Measurements from ENCODE around the gene PNMA8C.
"Not testable (repeated sequence)": the region's sequence is repeated elsewhere in the genome, so short reads cannot be mapped to it uniquely, and the experiment has no call there.

Gene PNMA8C

DNA sequence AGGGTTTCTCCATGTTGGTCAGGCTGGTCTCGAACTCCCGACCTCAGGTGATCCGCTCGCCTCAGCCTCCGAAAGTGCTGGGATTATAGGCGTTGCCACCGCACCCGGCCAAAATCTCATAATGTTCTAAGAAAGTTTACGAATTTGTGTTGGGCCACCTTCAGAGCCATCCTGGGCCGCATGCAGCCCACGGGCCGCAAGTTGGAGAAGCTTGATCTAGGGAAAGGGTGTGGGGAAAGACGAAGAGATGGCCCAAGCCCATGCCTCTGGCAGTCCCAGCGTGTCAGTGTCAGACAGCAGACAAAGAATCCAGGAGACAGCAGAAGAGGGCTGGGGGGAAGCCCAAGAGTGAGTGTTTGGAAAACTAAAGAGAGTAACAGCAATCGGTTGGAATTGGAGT lies 17.3 kb upstream of the PNMA8C start:
- H3K27me3 ChIP-seq (ENCODE audit: insufficient read depth, low read length), result no peaks in the 10 kb centered on the region
- H3K36me3 ChIP-seq (ENCODE audit: insufficient read depth, low read depth, low read length), result no peaks in the 10 kb centered on the region
- no peaks in the 10 kb centered on the region for H3K9me3 ChIP-seq (ENCODE audit: insufficient read depth, low read depth, low read length)
- H3K27ac ChIP-seq (ENCODE audit: low read length), result no peak overlapping the region
- H3K4me3 ChIP-seq (ENCODE audit: low read length), result no peak overlapping the region
- no peaks in the 10 kb centered on the region for H3K4me1 ChIP-seq (ENCODE audit: insufficient read depth, low read length)
- no peak overlapping the region for H3K9ac ChIP-seq (ENCODE audit: low read depth, low read length)

DNA sequence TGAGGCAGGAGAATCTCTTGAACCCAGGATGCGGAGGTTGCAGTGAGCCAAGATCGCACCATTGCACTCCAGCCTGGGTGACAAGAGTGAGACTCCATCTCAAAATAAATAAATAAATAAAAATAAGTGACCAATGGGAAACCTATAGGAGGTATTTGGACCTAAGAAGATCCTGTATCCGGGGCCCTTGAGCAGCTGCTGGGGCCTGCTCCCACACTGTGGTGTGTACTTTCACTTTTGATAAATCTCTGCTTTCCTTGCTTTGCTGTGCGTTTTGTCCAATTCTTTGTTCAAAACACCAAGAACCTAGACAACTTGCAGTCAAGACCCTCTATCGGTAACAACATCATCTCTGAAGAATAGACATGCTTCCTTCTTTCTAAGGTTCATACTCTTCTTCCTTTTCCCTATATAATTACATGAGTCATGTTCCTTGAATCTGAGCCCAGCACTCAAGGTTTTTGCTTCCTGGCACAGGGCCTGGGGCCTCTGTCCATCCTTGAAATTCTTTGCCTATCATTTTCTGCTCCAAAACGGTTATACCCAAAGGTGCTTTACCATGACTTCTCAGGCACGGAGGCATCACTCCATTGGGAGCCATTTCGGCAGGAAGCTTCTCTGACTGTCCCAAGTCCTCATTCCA lies 14.2 kb upstream of the PNMA8C start:
- H3K4me1 ChIP-seq (ENCODE audit: insufficient read depth, low read length), result no peaks in the 10 kb centered on the region
- H3K9ac ChIP-seq (ENCODE audit: low read depth, low read length), result no peak overlapping the region
- H3K27me3 ChIP-seq (ENCODE audit: insufficient read depth, low read length), result no peaks in the 10 kb centered on the region
- H3K4me3 ChIP-seq (ENCODE audit: low read length), result no peak overlapping the region
- no peaks in the 10 kb centered on the region for H3K9me3 ChIP-seq (ENCODE audit: insufficient read depth, low read depth, low read length)
- H3K27ac ChIP-seq (ENCODE audit: low read length), result no peak overlapping the region
- no peaks in the 10 kb centered on the region for H3K36me3 ChIP-seq (ENCODE audit: insufficient read depth, low read depth, low read length)

DNA sequence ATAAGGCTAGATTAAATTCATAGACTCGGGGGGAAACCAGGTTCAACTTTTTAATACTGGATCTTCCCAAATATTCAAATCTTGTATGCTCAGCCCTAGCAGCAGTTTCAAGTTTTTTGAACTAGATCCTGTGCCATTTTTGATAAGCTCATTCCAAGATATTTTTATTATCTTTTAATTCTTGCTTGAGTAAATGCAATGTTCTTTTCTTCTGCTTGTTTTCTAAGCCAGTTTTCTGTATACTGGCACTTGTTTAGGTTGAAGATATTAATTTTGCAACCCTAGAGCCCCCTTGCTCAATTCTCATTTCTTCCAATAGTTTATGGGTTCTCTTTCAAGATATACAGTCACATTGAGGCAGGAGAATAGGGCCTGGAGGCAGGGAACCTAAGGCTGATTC lies 13.1 kb upstream of the PNMA8C start:
- Histone ChIP-seq H3K4me3 (ENCODE audit: low read length) (no peak overlapping the region), H3K9me3 (ENCODE audit: insufficient read depth, low read depth, low read length) (no peaks in the 10 kb centered on the region), H3K36me3 (ENCODE audit: insufficient read depth, low read depth, low read length) (no peaks in the 10 kb centered on the region), H3K4me1 (ENCODE audit: insufficient read depth, low read length) (no peaks in the 10 kb centered on the region), H3K9ac (ENCODE audit: low read depth, low read length) (no peak overlapping the region), H3K27ac (ENCODE audit: low read length) (no peak overlapping the region), H3K27me3 (ENCODE audit: insufficient read depth, low read length) (no peaks in the 10 kb centered on the region)

DNA sequence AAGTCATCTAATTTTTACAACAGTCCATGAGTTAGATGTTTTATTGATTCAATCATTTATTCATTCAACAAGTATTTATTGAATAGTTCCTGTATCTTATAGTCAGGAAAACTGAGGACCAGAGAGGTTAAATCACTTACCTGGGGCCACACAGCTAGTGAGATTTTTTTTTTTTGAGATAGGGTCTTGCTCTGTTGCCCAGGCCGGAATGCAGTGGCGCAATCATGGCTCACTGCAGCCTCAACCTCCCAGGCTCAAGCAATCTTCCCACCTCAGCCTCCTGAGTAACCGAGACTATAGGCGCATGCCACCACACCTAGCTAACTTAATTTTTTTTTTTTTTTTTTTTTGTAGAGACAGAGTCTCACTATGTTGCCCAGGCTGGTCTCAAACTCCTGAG lies 7.0 kb upstream of the PNMA8C start:
- not testable (repeated sequence) for H3K4me3 ChIP-seq (ENCODE audit: low read length); H3K4me1 ChIP-seq (ENCODE audit: insufficient read depth, low read length); H3K27me3 ChIP-seq (ENCODE audit: insufficient read depth, low read length); H3K36me3 ChIP-seq (ENCODE audit: insufficient read depth, low read depth, low read length); H3K27ac ChIP-seq (ENCODE audit: low read length); H3K9ac ChIP-seq (ENCODE audit: low read depth, low read length); H3K9me3 ChIP-seq (ENCODE audit: insufficient read depth, low read depth, low read length)

DNA sequence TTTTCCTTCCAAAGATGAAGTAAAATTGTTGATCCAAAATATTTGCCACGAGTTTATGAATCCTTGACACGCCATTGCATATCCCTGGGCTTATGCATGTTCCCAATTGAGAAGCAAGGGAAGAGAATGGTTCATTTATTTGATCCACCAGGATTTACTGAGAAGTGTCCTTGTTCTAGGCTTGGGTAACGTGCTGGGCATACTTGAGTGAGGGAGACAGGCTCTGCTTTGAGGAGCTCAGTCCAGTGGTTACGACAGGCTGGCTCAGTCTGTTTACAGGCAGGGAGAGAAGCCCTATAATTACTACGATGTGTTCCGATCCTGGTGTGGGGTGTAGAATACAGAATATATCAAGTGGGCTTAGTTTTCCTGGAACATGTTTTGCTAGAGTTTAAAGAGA lies 6.3 kb upstream of the PNMA8C start:
- Histone ChIP-seq H3K4me3 (ENCODE audit: low read length) (no peak overlapping the region), H3K9ac (ENCODE audit: low read depth, low read length) (no peak overlapping the region), H3K36me3 (ENCODE audit: insufficient read depth, low read depth, low read length) (no peaks in the 10 kb centered on the region), H3K27me3 (ENCODE audit: insufficient read depth, low read length) (no peaks in the 10 kb centered on the region), H3K9me3 (ENCODE audit: insufficient read depth, low read depth, low read length) (no peaks in the 10 kb centered on the region), H3K4me1 (ENCODE audit: insufficient read depth, low read length) (no peaks in the 10 kb centered on the region), H3K27ac (ENCODE audit: low read length) (no peak overlapping the region)

DNA sequence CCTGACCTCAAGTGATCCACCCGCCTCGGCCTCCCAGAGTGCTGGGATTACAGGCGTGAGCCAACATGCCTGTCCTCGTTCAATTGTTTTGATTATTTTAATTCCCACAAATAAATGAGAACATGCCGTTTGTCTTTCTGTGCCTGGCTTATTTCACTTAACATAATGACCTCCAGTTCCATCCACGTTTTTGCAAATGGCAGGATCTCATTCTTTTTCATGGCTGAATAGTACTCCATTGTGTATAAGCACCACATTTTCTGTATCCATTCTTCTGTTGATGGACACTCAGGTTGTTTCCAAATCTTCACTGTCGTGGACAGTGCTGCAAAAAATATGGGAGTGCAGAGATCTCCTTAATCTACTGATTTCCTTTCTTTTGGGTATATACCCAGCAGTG lies 4.7 kb upstream of the PNMA8C start:
- H3K27ac ChIP-seq (ENCODE audit: low read length); H3K27me3 ChIP-seq (ENCODE audit: insufficient read depth, low read length); H3K9ac ChIP-seq (ENCODE audit: low read depth, low read length); H3K4me1 ChIP-seq (ENCODE audit: insufficient read depth, low read length); H3K36me3 ChIP-seq (ENCODE audit: insufficient read depth, low read depth, low read length); H3K9me3 ChIP-seq (ENCODE audit: insufficient read depth, low read depth, low read length); H3K4me3 ChIP-seq (ENCODE audit: low read length): not testable (repeated sequence)

DNA sequence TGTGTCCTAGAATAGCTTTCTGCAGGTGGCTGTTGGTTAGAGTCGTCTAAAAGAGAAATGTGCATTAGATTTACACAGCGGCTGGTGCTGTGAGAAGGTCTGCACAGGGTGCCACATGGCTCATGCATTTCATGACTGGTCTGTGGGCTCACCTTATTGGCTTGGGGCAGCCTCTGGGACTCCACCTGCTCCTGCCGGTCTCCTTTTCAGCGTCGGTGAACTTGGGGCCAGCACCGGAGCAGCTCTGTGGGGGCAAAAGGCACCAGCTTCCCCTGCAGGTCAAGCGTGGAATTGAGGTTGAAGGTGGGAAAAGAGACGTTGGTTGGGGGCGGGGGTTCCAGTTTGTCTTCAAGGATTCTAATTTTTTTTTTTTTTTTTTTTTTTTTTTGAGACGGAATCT lies 3.1 kb upstream of the PNMA8C start:
- no peaks in the 10 kb centered on the region for H3K36me3 ChIP-seq (ENCODE audit: insufficient read depth, low read depth, low read length)
- peaks cover 18% of the 10 kb centered on the region for H3K27me3 ChIP-seq (ENCODE audit: insufficient read depth, low read length)
- H3K4me3 ChIP-seq (ENCODE audit: low read length), result no peak overlapping the region
- no peak overlapping the region for H3K9ac ChIP-seq (ENCODE audit: low read depth, low read length)
- 0 out of 2 replicates have a peak, but pooled peaks cover 3% of the 10 kb centered on the region for H3K4me1 ChIP-seq (ENCODE audit: insufficient read depth, low read length)
- H3K9me3 ChIP-seq (ENCODE audit: insufficient read depth, low read depth, low read length), result no peaks in the 10 kb centered on the region
- H3K27ac ChIP-seq (ENCODE audit: low read length), result no peak overlapping the region

DNA sequence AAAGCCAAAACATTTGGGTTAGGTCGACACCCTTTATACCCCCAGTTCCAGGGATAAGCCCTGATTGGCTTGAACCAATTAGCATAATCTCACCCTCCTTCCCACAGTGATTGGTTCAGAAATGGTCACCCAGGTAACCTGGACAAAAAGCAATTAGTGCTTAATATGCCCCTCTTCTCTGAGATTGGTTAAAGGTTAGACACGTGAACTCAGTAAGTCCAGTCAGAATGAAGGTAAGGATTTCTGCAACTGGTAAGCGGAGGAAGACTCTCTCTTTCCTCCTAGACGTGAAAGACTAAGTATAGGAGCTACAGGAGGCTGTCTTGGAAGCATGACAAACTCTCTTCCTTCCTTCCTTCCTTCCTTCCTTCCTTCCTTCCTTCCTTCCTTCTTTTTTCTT lies 1.3 kb upstream of the PNMA8C start:
- Histone ChIP-seq H3K9me3 (ENCODE audit: insufficient read depth, low read depth, low read length) (no peaks in the 10 kb centered on the region), H3K9ac (ENCODE audit: low read depth, low read length) (no peak overlapping the region), H3K27me3 (ENCODE audit: insufficient read depth, low read length) (peaks cover 25% of the 10 kb centered on the region), H3K27ac (ENCODE audit: low read length) (no peak overlapping the region), H3K4me1 (ENCODE audit: insufficient read depth, low read length) (0 out of 2 replicates have a peak, but pooled peaks cover 3% of the 10 kb centered on the region), H3K36me3 (ENCODE audit: insufficient read depth, low read depth, low read length) (no peaks in the 10 kb centered on the region), H3K4me3 (ENCODE audit: low read length) (no peak overlapping the region)

DNA sequence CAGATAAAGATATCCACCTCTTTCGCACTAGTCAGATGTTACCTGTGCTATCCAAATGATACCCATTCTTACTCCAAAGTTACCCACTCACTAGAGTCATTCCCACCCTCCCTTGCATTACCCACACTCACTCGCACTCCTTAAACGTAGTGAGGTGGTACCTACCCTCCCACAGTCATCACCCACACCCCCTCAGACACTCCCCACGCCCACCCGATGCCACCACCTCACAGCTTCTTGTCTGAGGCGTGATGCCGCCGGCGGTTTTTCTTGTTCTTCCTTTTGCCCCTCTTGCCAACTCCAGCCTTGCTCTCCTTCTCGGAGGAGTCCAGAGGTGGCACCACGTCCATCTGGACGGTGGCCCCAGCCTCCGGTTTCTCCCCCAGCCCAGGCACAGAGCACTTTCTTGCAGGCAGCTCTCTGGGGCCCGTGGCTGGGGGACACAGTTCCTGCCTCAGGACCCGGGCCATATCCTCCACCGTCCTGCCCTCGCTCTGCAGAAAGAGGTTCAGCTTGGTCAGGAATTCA lies 1.2 kb downstream of the PNMA8C start:
- H3K27me3 ChIP-seq (ENCODE audit: insufficient read depth, low read length), result peaks cover 25% of the 10 kb centered on the region
- H3K27ac ChIP-seq (ENCODE audit: low read length), result no peak overlapping the region
- no peak overlapping the region for H3K4me3 ChIP-seq (ENCODE audit: low read length)
- no peaks in the 10 kb centered on the region for H3K9me3 ChIP-seq (ENCODE audit: insufficient read depth, low read depth, low read length)
- no peak overlapping the region for H3K9ac ChIP-seq (ENCODE audit: low read depth, low read length)
- H3K36me3 ChIP-seq (ENCODE audit: insufficient read depth, low read depth, low read length), result no peaks in the 10 kb centered on the region
- H3K4me1 ChIP-seq (ENCODE audit: insufficient read depth, low read length), result 0 out of 2 replicates have a peak, but pooled peaks cover 3% of the 10 kb centered on the region

DNA sequence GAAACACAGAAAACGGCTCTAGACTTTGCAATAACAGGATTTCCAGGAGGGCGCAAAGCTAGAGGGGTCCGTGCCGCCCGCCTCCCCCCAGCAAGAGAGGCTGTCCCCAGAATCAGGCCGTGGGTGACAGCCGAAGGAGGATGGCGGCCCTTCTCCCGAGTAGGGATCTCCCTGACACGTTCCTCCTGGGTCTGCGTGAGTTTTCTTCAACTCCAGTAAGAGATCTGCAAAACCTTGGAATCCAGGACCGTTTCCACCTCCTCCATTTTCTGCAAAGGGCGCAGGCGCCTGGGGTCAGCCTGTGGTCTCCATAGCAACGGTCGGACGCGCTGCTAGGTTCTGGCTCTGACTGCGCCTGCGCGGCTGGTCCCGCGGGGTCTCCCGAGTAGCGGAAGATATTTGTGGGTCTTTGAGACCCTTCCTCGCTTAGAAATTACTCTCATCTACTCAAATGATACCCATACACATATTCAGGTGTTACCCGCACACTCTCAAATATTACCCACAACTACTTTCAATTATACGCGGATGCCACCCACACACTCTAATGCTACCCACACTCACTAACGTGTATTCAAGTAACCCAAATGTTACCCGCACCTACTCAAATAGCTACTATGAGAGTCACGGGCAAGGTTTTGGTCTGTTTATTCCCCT lies 2.1 kb downstream of the PNMA8C start:
- Histone ChIP-seq H3K4me3 (ENCODE audit: low read length) (peak overlapping the region; percentile 87), H3K9me3 (ENCODE audit: insufficient read depth, low read depth, low read length) (no peaks in the 10 kb centered on the region), H3K27ac (ENCODE audit: low read length) (no peak overlapping the region), H3K9ac (ENCODE audit: low read depth, low read length) (peak overlapping the region; percentile 67; the same call in 1 of the 2 replicates), H3K4me1 (ENCODE audit: insufficient read depth, low read length) (0 out of 2 replicates have a peak, but pooled peaks cover 3% of the 10 kb centered on the region), H3K36me3 (ENCODE audit: insufficient read depth, low read depth, low read length) (no peaks in the 10 kb centered on the region), H3K27me3 (ENCODE audit: insufficient read depth, low read length) (peaks cover 25% of the 10 kb centered on the region)

DNA sequence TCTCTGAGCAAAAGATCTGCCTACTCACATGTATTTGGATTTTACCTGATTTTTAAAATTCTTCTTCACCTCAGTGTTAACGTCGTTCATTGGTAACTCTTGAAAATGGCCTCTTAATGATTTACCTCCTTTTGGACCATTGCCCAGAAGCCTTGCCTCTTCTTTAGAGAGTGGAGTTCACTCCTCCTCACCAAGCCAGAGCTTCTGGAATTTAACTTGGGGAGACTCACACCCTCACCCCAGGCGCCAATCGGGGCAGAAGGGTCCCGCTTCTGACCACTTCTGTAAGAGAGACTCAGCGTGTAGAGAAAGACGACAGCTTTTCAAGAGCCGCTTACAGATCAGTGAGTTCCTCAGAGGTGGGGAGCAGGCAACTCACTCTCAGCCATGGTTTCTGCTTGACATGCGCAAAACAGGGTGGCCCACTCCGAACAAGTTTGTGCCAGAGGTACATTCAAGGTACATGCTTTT lies 2.7 kb downstream of the PNMA8C start:
- Histone ChIP-seq H3K4me1 (ENCODE audit: insufficient read depth, low read length) (0 out of 2 replicates have a peak, but pooled peaks cover 3% of the 10 kb centered on the region), H3K27me3 (ENCODE audit: insufficient read depth, low read length) (peaks cover 25% of the 10 kb centered on the region), H3K36me3 (ENCODE audit: insufficient read depth, low read depth, low read length) (no peaks in the 10 kb centered on the region), H3K27ac (ENCODE audit: low read length) (no peak overlapping the region), H3K9ac (ENCODE audit: low read depth, low read length) (peak overlapping the region; percentile 67; the same call in 1 of the 2 replicates), H3K4me3 (ENCODE audit: low read length) (peak overlapping the region; percentile 87), H3K9me3 (ENCODE audit: insufficient read depth, low read depth, low read length) (no peaks in the 10 kb centered on the region)

DNA sequence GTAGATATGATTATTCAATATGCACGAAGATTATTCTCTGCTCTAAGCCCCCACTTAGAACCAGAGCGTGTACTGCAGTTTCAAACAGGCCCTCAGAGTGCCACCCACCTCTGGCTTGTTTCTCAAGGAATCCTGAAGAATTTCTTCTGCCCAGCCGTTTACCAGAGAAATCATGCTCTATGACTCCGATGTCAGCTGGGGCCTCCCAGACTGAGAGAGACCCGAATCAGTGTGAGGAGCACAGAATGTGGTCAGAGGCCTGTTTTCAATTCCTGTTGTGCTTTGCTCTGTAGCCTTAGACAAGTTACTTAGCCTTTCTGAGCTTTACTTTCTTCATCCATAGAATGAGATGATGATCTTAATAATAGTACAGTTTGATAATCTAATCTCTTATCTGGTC lies 5.5 kb downstream of the PNMA8C start:
- Histone ChIP-seq H3K9me3 (ENCODE audit: insufficient read depth, low read depth, low read length) (no peaks in the 10 kb centered on the region), H3K27me3 (ENCODE audit: insufficient read depth, low read length) (peaks cover 20% of the 10 kb centered on the region), H3K9ac (ENCODE audit: low read depth, low read length) (no peak overlapping the region), H3K27ac (ENCODE audit: low read length) (no peak overlapping the region), H3K4me3 (ENCODE audit: low read length) (no peak overlapping the region), H3K4me1 (ENCODE audit: insufficient read depth, low read length) (0 out of 2 replicates have a peak, but pooled peaks cover 3% of the 10 kb centered on the region), H3K36me3 (ENCODE audit: insufficient read depth, low read depth, low read length) (no peaks in the 10 kb centered on the region)

Data from iPS-20b (cell line).